ENCODE data around the gene WNT3A.

Gene WNT3A

DNA sequence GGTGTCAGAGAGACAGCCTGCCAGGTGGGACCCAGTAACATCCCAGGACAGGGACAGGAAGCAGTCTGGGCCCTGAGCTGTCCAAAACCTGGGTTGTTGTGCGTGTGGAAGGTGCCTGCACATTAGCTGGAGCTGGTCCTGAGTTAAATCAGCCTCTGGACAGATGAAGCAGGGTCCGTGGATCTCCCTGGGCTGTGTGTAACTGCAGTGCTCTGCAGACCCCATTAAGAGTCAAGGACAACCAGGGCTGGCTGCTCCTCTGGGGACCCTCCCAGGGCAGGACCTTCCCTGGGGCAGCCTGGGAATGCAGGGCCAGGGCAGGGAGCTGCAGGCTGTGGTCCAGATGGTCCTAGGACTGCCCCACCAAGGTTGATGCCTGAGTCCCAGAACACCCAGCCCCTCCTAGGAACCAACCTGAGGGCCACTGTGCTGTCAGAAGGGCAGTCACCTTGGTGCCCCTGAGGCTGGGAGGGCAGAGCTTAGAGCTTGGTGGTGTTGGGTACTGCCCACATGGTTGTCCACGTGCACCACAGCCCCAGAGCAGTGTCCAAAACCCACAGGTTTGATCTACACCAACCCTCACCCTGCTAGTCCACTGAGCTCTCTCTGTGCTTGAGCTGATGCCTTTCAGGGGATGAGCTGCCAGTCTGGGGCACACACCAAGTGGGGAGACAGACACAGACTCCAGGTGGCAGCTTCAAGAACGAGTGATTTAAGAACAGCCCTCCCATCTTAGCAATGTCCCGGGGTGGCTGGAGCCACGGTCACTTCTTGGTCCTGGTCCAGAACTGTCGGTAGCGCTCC, 99.4 kb downstream of the WNT3A start:
- WGBS (ENCODE audit: insufficient coverage): over 99% methylated on average over 8 of the region's 8 CpGs
- Histone ChIP-seq H3K27ac (ENCODE audit: insufficient read depth in 1 of 2, low read depth in 1 of 2, low read length in 2 of 2, poor library complexity in 1 of 2, severe bottlenecking in 2 of 2) (no peak overlapping the region), H3K4me1 (ENCODE audit: control extremely low read depth in 1 of 4, control insufficient read depth in 4 of 4, insufficient read depth in 4 of 4, low read length in 3 of 4) (peaks cover 13 to 51% (median 37%) of the 10 kb centered on the region in 4 experiments), H3K27me3 (replicated peaks in 2 of 5; ENCODE audit: control insufficient read depth in 4 of 5, insufficient read depth in 5 of 5, low read length in 4 of 5) (no peaks in the 10 kb centered on the region), H3K9me3 (ENCODE audit: control extremely low read depth in 1 of 5, control insufficient read depth in 4 of 5, insufficient read depth in 2 of 5, low read depth in 1 of 5, low read length in 4 of 5) (no peaks in the 10 kb centered on the region), H3K4me3 (ENCODE audit: control insufficient read depth in 1 of 7, extremely low read depth in 1 of 7, insufficient read depth in 4 of 7, low read depth in 2 of 7, low read length in 6 of 7) (no peak overlapping the region), H3K36me3 (ENCODE audit: control insufficient read depth in 4 of 4, insufficient read depth in 4 of 4, low read length in 3 of 4) (peaks cover 0 to 34% (median 22%) of the 10 kb centered on the region in 4 experiments)
- ChIA-PET CTCF (interaction anchor here (0.9 to 2.0 kb wide), 5 partner anchors 13 to 61 kb away, joined by 3 to 7 read pairs (median 3); no protein-coding TSS in a partner anchor), POLR2A (interaction anchor here (1.0 kb wide), 1 partner anchor 33 kb away, joined by 3 read pairs; no protein-coding TSS in a partner anchor)
- DNase-seq: no peak

DNA sequence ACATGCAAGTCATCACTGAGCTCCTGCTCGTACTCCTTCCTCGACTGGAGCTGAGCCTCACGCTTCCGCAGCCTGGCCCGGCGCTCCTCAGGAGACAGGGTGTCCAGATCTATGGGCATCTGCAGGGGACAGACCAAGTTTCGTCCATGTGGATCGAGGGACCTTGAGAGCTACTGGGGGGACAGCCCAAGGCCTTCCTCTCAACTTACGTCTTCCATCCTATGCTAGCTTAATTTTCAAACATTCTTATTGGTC, 99.9 kb downstream of the WNT3A start:
- CTCF ChIA-PET: interaction anchor here (0.9 to 2.0 kb wide), 4 partner anchors 12 to 60 kb away, joined by 3 to 7 read pairs (median 3); no protein-coding TSS in a partner anchor

DNA sequence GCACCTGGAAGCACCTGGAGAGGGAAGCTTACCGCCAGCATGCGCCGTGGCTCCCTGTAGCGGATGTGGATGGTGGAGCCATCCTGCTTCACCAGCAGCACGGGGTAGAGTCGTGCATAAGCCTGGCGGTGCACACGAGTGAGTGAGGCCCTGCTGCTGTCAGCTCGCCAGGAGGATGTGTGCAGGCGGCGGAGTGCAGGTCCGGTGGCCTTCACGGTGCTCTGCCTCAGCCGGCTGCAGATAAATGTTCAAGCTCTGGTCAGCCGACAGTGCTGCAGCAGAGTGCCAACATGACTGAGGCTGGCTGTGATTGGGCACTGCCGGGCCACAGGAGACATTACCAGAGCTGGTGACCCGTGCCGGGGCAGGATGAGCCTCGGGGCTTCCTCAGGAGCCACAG, 100.8 kb downstream of the WNT3A start:
- Histone ChIP-seq H3K27me3 (replicated peaks in 2 of 5; ENCODE audit: control insufficient read depth in 4 of 5, insufficient read depth in 5 of 5, low read length in 4 of 5) (no peaks in the 10 kb centered on the region), H3K27ac (ENCODE audit: insufficient read depth in 1 of 2, low read depth in 1 of 2, low read length in 2 of 2, poor library complexity in 1 of 2, severe bottlenecking in 2 of 2) (no peak overlapping the region), H3K4me3 (ENCODE audit: control insufficient read depth in 1 of 7, extremely low read depth in 1 of 7, insufficient read depth in 4 of 7, low read depth in 2 of 7, low read length in 6 of 7) (peak overlapping the region in 2 of 7 experiments; percentile 96 to 99), H3K36me3 (ENCODE audit: control insufficient read depth in 4 of 4, insufficient read depth in 4 of 4, low read length in 3 of 4) (peaks cover 0 to 31% (median 21%) of the 10 kb centered on the region in 4 experiments), H3K4me1 (ENCODE audit: control extremely low read depth in 1 of 4, control insufficient read depth in 4 of 4, insufficient read depth in 4 of 4, low read length in 3 of 4) (peaks cover 13 to 38% (median 26%) of the 10 kb centered on the region in 4 experiments), H3K9me3 (ENCODE audit: control extremely low read depth in 1 of 5, control insufficient read depth in 4 of 5, insufficient read depth in 2 of 5, low read depth in 1 of 5, low read length in 4 of 5) (no peaks in the 10 kb centered on the region)
- WGBS (ENCODE audit: insufficient coverage): 95% methylated on average over 18 of the region's 19 CpGs
- DNase-seq: no peak
- ChIA-PET CTCF (interaction anchor here (1.1 to 1.4 kb wide), 2 partner anchors 18 to 108 kb away, joined by 3 read pairs; no protein-coding TSS in a partner anchor), POLR2A (interaction anchor here (1.0 kb wide), 1 partner anchor 32 kb away, joined by 3 read pairs; no protein-coding TSS in a partner anchor)

More for the DNA sequence above, 99.9 kb downstream of the WNT3A start:
- Histone ChIP-seq H3K4me1 (ENCODE audit: control extremely low read depth in 1 of 4, control insufficient read depth in 4 of 4, insufficient read depth in 4 of 4, low read length in 3 of 4) (peaks cover 13 to 46% (median 33%) of the 10 kb centered on the region in 4 experiments), H3K36me3 (ENCODE audit: control insufficient read depth in 4 of 4, insufficient read depth in 4 of 4, low read length in 3 of 4) (peaks cover 0 to 31% (median 21%) of the 10 kb centered on the region in 4 experiments), H3K27me3 (replicated peaks in 2 of 5; ENCODE audit: control insufficient read depth in 4 of 5, insufficient read depth in 5 of 5, low read length in 4 of 5) (no peaks in the 10 kb centered on the region), H3K9me3 (ENCODE audit: control extremely low read depth in 1 of 5, control insufficient read depth in 4 of 5, insufficient read depth in 2 of 5, low read depth in 1 of 5, low read length in 4 of 5) (no peaks in the 10 kb centered on the region), H3K4me3 (ENCODE audit: control insufficient read depth in 1 of 7, extremely low read depth in 1 of 7, insufficient read depth in 4 of 7, low read depth in 2 of 7, low read length in 6 of 7) (no peak overlapping the region), H3K27ac (ENCODE audit: insufficient read depth in 1 of 2, low read depth in 1 of 2, low read length in 2 of 2, poor library complexity in 1 of 2, severe bottlenecking in 2 of 2) (no peak overlapping the region)
- no peak for DNase-seq
- whole genome bisulfite sequencing (ENCODE audit: insufficient coverage): 93% methylated on average over 8 of the region's 9 CpGs
- POLR2A ChIA-PET: interaction anchor here (1.0 kb wide), 1 partner anchor 33 kb away, joined by 3 read pairs; no protein-coding TSS in a partner anchor

DNA sequence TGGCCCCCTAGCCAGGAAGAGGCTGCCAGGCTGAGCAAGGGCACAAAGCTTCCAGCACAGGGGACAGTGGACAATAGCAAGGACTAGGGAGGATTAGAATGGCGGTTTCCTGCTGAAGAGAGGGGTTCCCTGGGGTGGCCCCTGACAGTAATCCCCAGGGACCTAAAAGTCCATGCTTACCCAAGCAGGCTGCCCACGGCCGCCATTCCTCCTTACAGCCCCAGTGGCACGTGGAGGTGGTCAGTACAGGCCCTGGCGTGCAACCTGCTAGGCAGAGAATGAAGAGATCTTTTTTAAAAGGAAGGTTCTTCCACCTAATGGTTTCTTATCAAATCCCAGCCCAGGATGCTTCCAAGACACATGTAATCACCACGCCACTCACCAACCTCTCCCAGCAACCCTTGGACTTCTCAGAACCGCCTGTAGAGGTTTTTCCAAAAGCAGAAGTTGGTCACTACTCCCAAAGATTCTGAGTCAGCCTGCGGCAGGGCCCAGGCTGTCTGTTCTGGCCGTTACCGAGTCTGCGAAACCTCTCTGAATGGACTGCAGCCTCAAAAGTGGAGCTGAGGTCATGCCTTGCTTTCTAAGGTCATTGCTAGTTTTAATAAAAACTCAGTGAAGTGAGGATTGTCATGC, 101.4 kb downstream of the WNT3A start:
- H3K9me3 ChIP-seq (ENCODE audit: control extremely low read depth in 1 of 5, control insufficient read depth in 4 of 5, insufficient read depth in 2 of 5, low read depth in 1 of 5, low read length in 4 of 5): no peaks in the 10 kb centered on the region
- peaks cover 0 to 31% (median 21%) of the 10 kb centered on the region in 4 experiments for H3K36me3 ChIP-seq (ENCODE audit: control insufficient read depth in 4 of 4, insufficient read depth in 4 of 4, low read length in 3 of 4)
- peaks cover 13 to 38% (median 26%) of the 10 kb centered on the region in 4 experiments for H3K4me1 ChIP-seq (ENCODE audit: control extremely low read depth in 1 of 4, control insufficient read depth in 4 of 4, insufficient read depth in 4 of 4, low read length in 3 of 4)
- H3K27ac ChIP-seq (ENCODE audit: insufficient read depth in 1 of 2, low read depth in 1 of 2, low read length in 2 of 2, poor library complexity in 1 of 2, severe bottlenecking in 2 of 2): peak overlapping the region; percentile 58 to 89
- no peak for DNase-seq
- ChIA-PET POLR2A (no interaction called here), CTCF (interaction anchor here (1.1 kb wide), 1 partner anchor 109 kb away, joined by 3 read pairs; no protein-coding TSS in a partner anchor)
- H3K27me3 ChIP-seq (replicated peaks in 2 of 5; ENCODE audit: control insufficient read depth in 4 of 5, insufficient read depth in 5 of 5, low read length in 4 of 5): no peaks in the 10 kb centered on the region
- H3K4me3 ChIP-seq (ENCODE audit: control insufficient read depth in 1 of 7, extremely low read depth in 1 of 7, insufficient read depth in 4 of 7, low read depth in 2 of 7, low read length in 6 of 7): peak overlapping the region; percentile 87 to 99 (median 95)
- 51% methylated on average over 6 of the region's 11 CpGs for WGBS (ENCODE audit: insufficient coverage)

DNA sequence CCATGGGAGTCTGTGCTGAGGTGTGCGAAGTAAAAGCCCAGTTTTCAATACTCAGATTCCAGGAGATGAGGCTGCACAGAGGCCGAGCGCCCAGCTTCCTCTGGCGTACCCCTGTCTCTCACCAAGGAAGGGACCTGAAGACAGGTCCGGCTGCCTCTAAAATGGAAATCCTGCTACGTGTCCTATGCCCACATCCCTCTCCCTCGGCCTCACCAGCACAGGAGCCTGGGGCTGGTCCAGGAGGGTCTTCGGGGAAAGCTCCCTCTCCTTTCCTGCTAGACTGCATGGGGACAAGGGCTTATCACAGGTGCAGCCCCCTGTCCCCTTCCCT, 101.9 kb downstream of the WNT3A start:
- no peak for DNase-seq
- Histone ChIP-seq H3K9me3 (ENCODE audit: control extremely low read depth in 1 of 5, control insufficient read depth in 4 of 5, insufficient read depth in 2 of 5, low read depth in 1 of 5, low read length in 4 of 5) (no peaks in the 10 kb centered on the region), H3K27ac (ENCODE audit: insufficient read depth in 1 of 2, low read depth in 1 of 2, low read length in 2 of 2, poor library complexity in 1 of 2, severe bottlenecking in 2 of 2) (peak overlapping the region; percentile 58 to 89), H3K27me3 (replicated peaks in 2 of 5; ENCODE audit: control insufficient read depth in 4 of 5, insufficient read depth in 5 of 5, low read length in 4 of 5) (no peaks in the 10 kb centered on the region), H3K36me3 (ENCODE audit: control insufficient read depth in 4 of 4, insufficient read depth in 4 of 4, low read length in 3 of 4) (peaks cover 0 to 31% (median 21%) of the 10 kb centered on the region in 4 experiments), H3K4me1 (ENCODE audit: control extremely low read depth in 1 of 4, control insufficient read depth in 4 of 4, insufficient read depth in 4 of 4, low read length in 3 of 4) (peaks cover 12 to 35% (median 23%) of the 10 kb centered on the region in 4 experiments), H3K4me3 (ENCODE audit: control insufficient read depth in 1 of 7, extremely low read depth in 1 of 7, insufficient read depth in 4 of 7, low read depth in 2 of 7, low read length in 6 of 7) (peak overlapping the region; percentile 87 to 99 (median 95))
- WGBS (ENCODE audit: insufficient coverage): 3% methylated on average over 6 of the region's 8 CpGs
- ChIA-PET CTCF (interaction anchor here (1.1 to 1.3 kb wide), 2 partner anchors 59 to 109 kb away, joined by 3 to 5 read pairs; no protein-coding TSS in a partner anchor), POLR2A (no interaction called here)

DNA sequence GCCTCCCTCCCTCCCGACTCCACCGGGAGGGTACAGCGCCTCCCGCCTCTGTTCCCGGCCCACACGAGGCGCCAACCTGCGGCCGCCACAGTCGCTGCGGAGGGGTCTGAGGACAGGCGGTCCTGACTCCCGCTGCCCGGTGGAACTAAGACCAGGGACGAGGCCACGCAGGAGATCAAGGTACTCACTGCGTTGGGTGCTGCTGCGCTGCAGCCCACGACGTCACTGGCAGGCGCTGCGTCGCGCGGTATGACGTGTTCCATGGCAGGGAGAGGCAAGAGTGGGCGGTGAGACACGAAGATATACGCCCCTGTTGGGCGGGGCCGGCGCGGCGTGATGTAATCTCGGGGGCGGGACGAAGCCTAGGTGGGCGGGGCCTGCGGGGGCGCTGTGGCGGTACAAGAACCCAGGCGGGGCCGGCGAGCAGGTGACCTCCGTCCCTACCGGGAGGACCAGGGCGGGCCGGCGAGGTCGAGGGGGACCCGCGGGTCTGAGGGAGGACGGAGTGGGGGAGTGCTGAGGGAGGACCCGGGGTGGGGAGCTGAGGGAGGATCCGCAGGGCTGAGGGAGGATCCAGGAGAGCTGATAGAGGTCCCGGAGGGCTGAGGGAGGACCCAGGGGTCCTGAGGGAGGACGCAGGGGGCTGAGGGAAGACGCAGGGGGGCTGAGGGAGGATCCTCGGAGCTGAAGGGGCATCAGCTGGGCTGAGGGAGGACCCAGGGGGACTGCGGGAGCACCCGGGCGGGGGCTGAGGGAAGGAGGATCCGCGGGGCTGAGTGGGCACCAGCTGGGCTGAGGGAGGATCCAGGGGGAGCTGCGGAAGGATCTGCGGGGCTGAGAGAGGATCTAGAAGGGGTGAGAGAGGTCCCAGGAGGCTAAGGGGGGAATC, 102.5 kb downstream of the WNT3A start, which contains the start of gene MRPL55:
MRPL55 (minus strand) TSS at position 227 of the 889 bp plus-strand sequence. CDS start 1,039 bp downstream, outside the sequence.
- POLR2A ChIA-PET: interaction anchor here (0.6 to 1.4 kb wide), 2 partner anchors 10 to 216 kb away, joined by 3 read pairs; no protein-coding TSS in a partner anchor
- peak within 1 kb of the TSS; percentile 87 to 99 (median 95) for H3K4me3 ChIP-seq (ENCODE audit: control insufficient read depth in 1 of 7, extremely low read depth in 1 of 7, insufficient read depth in 4 of 7, low read depth in 2 of 7, low read length in 6 of 7)

More for the DNA sequence above, 102.5 kb downstream of the WNT3A start, which contains the start of gene MRPL55:
- WGBS (ENCODE audit: insufficient coverage): 0% methylated on average over 55 of the region's 66 CpGs
- Histone ChIP-seq H3K36me3 (ENCODE audit: control insufficient read depth in 4 of 4, insufficient read depth in 4 of 4, low read length in 3 of 4) (peaks cover 0 to 31% (median 21%) of the 10 kb centered on the region in 4 experiments), H3K9me3 (ENCODE audit: control extremely low read depth in 1 of 5, control insufficient read depth in 4 of 5, insufficient read depth in 2 of 5, low read depth in 1 of 5, low read length in 4 of 5) (no peaks in the 10 kb centered on the region), H3K27ac (ENCODE audit: insufficient read depth in 1 of 2, low read depth in 1 of 2, low read length in 2 of 2, poor library complexity in 1 of 2, severe bottlenecking in 2 of 2) (peak within 1 kb of the TSS; percentile 58 to 89), H3K4me1 (ENCODE audit: control extremely low read depth in 1 of 4, control insufficient read depth in 4 of 4, insufficient read depth in 4 of 4, low read length in 3 of 4) (peaks cover 7 to 29% (median 17%) of the 10 kb centered on the region in 4 experiments), H3K27me3 (replicated peaks in 2 of 5; ENCODE audit: control insufficient read depth in 4 of 5, insufficient read depth in 5 of 5, low read length in 4 of 5) (no peaks in the 10 kb centered on the region)
- DNase-seq: peak; percentile 96 to 97 (median 97)
- CTCF ChIA-PET: interaction anchor here (0.8 to 2.0 kb wide), 4 partner anchors 19 to 59 kb away, joined by 3 to 5 read pairs (median 5); no protein-coding TSS in a partner anchor

All from common myeloid progenitor, CD34-positive (primary cell).